Stimulated activated CD8-positive, alpha-beta memory T cell treated with anti-CD3 and anti-CD28 coated beads, Interleukin-15, amount 100 ng/mL, for 1 hour (primary cell): Measurements from ENCODE around the gene TENM3.
A peak's percentile ranks its signal among the peaks of the same experiment; 100 is the strongest.

Experiments
- DNase-seq: peaks from one replicate; pipeline ENCODE4 v3.0.0-alpha.2; 2020; ENCODE audit warnings: low read depth

TENM3 gene

DNA sequence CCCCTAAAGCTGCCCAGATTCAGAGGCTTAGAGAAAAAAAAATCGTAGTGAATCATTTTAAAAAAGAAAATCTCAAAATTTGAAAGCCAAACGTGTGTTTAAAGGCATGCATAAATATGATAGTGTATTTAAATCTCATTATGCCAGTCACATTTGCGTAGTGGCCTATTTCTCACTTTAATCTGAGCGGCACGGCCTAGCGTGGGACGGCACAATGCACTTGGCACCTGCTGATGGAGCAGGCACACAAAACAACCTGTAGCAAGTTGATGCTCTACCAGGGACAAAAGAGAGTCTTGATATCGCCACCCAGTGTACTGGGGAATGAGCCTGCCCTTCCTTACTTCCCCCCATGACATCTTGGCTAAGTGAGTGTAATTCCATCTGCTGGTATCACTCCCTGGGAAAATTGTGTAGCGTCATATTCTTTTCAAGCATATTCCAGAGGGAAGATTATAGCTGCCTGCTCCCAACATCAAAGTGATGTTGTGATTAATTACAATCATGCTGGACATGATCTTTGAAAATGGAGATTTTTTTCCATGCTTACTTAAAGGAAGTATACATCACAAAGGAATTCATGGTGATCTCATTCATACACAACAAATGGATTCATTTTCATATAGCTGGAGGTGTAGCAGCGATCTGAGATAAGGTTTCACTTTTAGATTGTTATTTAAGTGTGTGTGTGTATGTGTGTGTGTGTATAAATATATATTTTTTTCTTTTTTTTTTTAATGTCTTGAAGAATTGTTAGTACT is 535.2 kb downstream of the TENM3 start:
- DNase-seq = no peak

DNA sequence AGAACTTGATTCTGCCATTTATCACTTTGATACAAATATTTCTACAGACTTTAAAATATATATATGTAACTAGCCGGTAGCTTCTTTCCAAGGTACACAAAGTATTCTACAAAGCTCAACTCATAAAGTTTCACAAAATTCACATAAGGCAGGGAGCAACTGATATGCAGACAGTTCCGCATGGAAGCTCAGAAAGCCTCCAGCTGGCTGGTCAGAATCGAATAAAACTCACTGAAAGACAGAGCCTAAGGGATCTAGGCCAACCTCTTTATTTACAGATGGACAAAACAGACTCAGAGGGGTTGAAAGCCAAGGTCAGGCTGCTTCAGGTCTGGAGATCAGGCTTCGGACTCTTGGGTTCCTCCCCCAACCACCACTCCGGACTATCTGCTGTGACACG is 543.8 kb downstream of the TENM3 start:
- DNase-seq = no peak

DNA sequence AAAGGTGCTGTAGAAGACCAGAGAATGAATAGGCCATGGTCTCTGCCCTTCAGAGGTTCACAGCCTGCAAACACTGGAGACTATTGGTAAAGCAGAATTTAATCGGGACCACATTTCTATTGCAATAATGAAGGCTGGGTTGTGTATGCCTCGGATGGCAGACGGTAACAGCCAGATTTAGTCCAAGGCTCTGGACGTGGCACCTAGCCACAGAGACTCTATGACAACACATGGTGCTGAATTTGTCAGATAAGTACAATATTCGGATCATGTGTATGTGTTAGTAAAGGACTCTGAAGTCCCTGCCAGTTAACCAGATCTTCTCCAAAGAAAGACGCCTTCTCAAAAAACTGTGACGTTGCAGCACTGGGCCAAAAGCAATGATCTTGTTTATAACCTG is 545.0 kb downstream of the TENM3 start:
- no peak for DNase-seq

DNA sequence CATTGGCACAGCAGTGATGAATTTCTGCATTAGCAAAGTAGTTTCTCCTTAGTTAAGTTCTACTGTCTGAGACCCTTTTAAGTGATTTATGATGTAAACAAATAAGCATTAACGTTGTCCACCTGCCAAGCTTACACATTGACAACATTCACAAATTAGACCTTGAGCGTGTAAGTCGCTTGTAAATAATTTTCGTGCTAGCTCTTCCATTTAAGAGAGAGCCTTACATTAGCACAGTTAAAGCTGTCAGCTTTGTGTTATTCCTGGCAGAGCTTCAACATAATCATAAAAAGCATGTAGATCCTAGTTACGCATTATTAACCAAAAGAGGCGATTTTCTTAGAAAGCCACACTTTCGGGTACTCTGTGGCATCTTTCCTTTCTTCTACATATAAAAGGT is 546.3 kb downstream of the TENM3 start:
- DNase-seq = no peak

DNA sequence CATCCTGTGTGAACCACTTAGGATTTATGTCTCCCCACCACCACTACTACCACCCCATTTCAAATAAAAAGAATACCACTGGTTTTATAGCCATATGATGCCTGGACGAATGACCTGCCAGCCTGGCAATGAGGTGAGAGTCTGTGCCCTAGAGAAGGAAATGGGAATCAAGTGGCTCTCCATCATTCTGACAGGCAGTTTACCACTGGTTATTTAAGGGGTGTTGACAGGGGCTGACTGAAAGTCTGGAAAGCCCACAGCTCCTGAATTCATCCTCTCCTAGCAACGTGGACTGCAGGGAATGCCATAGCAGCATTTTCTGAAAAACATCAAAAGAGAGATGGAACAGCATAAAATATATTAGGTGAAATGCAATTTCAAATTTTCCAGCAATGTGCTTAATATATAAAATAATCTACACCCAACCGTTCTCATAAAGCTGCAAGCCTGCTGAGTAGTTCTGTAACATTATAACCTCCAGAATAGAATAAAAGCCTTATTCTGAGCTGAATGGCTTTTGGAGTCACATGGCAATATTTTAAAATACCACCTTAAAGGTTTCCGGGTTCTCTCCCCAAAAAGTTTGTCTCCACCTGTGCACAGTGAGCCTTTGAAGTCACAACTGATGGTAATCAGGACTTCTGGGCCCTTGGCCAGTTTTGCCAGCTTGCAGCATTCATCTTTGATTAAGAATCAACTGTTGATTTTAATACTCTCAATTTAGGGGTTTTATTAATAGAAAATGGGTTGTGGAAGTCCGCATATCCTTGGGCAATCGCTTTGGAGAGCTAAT is 552.4 kb downstream of the TENM3 start:
- no peak for DNase-seq

DNA sequence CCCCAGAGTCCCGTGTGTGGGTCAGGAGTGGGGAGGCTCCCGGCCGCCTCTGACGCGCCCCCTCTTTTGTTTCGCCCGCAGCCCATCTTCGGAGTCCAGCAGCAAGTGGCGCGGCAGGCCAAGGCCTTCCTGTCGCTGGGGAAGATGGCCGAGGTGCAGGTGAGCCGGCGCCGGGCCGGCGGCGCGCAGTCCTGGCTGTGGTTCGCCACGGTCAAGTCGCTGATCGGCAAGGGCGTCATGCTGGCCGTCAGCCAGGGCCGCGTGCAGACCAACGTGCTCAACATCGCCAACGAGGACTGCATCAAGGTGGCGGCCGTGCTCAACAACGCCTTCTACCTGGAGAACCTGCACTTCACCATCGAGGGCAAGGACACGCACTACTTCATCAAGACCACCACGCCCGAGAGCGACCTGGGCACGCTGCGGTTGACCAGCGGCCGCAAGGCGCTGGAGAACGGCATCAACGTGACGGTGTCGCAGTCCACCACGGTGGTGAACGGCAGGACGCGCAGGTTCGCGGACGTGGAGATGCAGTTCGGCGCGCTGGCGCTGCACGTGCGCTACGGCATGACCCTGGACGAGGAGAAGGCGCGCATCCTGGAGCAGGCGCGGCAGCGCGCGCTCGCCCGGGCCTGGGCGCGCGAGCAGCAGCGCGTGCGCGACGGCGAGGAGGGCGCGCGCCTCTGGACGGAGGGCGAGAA is 556.5 kb downstream of the TENM3 start:
- no peak for DNase-seq

DNA sequence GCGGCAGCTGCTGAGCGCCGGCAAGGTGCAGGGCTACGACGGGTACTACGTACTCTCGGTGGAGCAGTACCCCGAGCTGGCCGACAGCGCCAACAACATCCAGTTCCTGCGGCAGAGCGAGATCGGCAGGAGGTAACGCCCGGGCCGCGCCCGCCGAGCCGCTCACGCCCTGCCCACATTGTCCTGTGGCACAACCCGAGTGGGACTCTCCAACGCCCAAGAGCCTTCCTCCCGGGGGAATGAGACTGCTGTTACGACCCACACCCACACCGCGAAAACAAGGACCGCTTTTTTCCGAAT is 557.0 kb downstream of the TENM3 start:
- no peak for DNase-seq

DNA sequence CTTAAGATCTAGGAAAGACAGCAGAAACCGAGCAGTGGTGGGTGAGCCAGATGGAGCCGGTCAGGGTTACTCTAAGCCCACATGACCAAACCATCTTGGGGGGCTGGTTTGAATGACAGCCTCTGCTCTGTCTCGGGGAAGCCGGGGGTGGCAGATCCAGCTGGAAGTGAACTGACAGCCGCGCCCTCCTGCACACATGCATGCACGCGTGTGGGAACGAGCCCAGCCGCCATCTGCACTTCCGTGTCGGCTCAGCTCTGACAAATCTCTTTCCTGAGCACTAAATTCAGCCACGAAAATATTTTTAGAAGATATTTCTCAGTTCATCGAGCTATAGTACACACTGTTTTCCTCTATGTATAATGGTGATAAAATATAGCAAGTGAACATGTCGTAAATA is 558.4 kb downstream of the TENM3 start:
- DNase-seq = no peak

DNA sequence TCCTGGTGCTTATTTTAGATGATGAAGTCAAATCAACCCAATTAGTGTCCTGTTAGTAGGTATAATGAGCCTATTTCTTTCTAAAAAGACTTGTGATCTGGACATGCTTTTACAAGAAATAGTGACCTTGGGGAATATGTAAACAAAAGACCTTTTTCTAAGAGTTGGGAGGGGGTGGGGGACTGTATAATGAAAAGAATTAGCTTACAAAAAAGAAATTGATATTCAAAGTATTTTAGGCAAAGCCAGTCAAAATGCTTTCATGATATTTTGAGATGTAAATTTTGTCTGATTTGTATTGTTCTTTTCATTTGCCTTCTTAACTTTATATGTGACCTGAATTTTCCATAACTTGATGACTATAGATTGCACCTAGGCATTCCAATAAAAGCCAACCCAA is 559.4 kb downstream of the TENM3 start:
- no peak for DNase-seq

DNA sequence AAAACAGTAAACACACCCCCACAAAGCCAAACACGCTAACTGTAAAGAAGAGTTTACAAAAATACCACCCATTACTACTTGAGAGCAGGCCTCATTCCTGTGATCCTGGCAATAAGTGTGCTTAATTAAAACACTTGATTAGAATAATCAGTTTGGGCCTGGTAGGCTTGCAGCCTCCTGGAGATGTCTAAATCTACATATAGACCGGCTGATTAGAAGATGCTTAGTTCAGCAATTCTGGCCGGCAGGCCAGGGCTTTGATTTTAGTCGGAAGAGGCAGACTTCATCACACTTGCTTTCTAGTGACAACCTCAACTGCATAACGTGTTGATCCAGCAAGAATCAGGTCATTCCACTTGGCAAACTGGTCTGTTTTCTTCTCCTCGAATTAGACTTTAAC is 560.0 kb downstream of the TENM3 start:
- DNase-seq = no peak

DNA sequence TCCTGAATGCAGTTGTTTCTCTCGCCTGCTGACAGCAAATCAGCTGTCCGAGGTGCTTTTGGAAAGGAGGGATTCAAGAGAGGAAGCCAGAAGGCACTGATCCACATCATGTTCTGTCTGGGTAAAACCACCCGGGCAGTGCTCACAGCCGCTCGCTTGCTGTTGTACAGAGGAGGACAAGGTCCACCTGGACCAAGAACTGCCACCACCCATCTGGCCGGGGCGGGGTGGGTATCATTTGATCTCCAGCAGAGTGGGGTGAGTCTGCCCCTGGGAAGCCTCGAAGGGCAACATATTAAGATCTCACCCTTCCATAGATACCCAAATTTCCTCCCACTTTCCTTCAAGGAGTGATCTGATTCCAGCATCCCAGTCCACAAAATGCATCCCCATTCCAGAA is 560.9 kb downstream of the TENM3 start:
- DNase-seq = no peak

DNA sequence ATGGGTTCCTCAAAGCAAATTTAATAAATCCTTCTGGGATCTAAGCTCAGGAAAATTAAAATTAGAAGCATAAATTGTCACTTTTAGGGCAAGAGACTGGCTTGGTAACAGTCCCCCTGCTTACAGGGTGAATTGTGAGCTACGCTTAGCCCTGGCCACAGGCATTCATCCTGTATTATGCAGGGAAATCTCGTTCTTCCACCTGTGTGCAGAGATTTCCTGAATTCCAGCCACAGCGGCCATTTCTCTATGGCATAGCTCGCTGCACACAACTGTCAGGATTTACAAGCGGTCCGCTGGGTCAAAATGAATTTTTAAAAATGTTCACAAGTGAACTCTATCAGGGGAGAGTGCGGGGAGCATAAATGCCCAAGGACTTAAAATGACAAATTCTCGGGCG is 562.1 kb downstream of the TENM3 start:
- no peak for DNase-seq

DNA sequence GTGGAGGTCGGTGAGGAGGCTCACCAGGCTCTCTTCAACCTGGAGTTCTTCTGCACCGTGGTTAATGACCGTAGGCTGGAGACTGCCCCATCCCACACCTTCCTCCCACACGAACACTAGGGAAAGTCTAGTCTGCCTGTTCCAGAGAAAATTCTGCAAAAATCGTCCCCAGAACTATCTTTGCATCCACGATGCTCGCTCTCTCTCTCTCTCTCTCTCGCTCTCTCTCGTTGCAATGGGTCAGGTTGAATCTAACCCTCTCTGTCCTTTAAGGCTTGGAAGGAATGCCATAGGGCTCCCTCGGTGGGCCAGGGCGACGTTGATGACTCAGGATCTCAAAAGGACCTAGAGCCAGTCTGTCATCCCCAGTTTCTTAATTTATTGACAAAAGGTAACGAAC is 562.5 kb downstream of the TENM3 start:
- DNase-seq = no peak

DNA sequence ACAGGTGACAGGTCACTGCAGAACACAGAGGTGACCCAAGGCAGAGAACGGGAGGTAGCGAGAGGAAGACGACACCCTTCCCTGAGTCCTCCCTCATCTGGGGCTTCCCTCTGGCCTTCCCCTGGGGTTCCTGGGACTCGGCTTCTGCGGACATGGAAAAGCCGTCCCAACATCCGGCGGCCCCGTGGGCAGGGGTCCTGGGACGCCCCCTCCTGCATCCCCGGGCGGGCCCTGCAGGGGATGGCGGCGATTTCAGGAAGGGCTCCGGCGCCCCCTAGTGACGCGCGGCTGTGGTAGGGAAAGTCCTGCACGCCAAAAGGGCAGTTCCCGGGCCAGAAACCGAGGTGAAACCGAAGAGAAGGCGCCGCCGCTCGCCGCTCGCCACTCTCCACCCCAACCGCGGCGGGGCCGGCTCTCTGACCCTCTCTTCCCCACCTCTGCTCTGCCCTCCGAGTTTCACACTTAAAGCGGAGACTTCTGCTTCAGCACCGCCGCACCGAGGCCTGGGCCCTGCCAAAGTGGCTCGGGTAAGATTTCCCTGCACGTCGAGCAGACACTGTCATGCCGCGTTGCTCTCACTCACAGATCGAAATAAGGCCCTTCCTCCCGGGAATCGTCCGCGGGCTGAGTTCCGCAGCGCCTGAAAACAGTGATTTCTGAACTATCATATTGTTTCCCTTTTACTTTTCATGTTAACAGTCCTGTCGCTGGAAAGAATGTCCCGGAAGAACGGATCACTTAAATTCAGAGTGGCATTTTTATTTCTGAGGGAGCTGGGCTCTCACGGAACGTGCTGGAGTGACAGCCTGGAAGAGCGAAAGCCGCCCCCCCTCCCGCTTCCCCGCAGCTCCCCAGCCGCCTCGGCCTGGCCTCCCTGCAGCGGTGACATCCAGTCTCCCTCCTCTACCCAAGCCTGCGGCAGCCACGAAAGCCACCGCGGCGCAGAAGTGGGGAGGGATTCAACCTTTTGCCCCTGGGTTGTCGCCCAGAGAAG is 563.4 kb downstream of the TENM3 start:
- DNase-seq = peak; percentile 34

DNA sequence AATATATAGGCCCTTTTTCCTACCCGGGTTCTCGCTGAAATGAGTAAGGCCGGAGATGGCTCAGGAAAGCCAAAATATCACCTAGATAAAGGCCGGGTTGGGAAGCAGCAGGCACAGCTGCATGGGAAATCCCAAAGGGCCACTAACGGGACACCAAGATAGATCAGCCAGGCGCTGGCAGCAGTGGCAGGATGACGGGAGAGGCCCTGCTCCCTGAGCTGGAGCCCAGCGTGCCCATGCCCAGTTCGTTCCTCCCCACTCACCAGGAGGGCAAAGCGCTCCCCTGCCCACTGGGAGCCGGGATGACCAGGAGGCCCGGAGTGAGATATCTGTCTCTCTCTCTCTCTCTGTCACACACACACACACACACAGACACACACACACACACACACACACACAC is 564.1 kb downstream of the TENM3 start:
- DNase-seq = no peak

DNA sequence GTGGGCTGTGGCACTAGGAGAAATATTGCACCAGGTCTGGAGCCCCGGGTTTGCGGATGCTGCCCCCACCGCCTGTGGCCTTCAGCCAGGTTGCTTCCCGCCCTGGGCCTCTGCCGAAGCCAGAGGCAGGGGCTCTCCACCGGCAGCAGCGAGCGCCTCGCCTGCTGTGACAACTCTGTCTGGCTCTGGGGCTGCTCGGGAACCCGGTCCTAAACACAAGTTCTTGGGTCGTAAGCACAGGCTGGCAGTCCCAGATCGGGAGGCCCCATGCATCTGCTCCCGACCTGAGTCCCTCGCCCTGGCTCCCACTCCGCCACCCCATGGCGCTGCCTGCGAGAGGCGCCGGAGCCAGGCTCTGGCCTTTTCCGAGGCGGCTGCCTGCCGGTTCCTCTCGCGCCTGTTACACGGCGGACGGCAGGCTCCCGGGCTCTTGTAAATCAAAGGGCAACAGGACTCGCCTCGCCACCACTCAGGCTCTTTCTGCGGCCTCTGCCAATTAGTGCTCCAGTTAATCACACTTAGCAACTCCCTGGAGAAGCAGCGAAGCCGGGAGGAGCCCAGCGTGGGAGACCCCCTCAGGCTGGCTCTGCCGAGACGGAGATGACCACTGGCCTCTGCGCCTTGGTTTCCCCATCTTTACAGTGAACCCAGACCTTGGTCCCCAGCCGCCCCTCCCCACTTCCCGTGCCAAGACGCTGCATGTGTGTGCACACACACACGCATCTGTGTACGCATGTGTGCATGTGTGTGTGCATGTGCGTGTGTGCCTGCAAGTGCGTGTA is 564.8 kb downstream of the TENM3 start:
- DNase-seq = no peak

DNA sequence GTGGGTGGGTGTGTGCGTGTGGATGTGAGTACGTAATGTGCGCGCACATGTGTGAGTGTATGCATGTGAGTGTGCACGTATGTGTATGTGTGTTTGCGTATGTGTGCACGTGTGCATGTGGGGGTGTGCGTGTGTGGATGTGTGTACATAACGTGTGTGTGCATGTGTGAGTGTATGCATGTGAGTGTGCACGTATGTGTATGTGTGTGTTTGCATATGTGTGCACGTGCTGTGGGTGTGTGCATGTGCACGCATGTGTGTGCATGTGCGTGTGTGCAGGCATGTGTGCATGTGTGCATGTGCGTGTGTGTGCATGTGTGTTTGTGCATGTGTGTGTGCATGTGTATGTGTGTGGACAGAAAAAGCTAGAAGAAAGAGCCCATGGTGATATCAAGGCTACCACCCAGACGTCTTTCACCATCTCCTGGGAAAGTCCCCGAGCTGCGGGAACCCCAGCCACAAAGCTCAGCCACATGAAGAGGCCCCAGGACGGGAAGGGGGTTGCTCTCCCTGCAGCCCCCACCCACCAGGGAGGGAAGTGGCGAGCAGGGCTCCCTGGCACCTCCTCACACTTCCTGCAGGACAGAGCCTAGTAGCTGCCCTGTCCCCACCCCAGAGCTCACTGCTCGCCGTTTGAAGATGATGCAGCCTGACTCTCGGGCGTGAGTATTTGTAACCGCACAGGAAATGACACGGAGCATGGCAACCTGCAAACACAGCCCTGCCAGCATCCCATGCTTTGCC is 565.6 kb downstream of the TENM3 start:
- peak; percentile 9 for DNase-seq

DNA sequence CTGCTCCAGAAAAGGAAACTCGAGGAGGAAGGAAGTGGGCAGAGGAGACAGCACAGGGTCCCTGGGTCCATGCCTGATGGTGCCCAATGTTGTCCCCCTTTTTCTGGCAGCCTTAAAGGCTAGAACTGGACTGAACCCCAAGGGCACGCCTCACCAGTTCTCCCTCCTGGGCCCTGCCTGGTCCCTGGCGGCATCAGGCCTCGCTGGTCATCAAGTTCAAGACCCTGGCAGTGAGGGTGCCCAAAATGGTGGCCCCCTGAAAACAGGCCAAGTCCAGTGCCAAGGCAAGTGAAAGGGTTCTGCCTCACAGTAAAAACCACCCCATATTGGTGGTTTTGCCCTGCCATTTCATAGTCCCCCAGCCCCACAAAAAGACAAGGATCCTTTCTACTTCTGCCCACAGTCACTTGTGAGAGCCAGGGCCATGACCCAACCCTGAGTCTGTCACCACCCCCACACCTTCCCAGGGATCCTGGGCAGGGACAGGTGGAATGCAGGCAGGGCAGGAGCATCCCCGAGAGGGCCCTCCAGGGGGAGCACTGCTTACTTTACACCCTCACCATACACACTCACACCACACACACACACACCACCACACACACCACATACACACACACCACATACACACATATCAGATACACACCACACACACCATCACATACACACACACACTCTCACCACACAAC is 566.4 kb downstream of the TENM3 start:
- no peak for DNase-seq

DNA sequence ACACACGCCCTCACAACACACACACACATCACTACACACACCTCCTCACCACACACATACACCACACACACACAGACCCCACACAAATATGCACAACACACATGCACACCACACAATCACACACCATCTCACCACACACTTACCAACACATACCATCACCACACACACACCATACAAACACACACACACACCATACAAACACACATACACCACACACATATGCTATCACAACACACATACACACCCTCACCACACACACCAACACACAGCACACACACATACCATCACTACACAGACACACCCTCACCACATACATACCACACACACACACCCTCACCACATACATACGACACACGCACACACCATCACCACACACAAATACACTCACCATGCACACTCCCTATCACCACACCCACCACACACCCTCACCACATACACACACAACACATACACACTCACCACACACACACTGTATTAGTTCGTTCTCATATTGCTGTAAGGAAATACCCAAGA is 567.0 kb downstream of the TENM3 start:
- no peak for DNase-seq

DNA sequence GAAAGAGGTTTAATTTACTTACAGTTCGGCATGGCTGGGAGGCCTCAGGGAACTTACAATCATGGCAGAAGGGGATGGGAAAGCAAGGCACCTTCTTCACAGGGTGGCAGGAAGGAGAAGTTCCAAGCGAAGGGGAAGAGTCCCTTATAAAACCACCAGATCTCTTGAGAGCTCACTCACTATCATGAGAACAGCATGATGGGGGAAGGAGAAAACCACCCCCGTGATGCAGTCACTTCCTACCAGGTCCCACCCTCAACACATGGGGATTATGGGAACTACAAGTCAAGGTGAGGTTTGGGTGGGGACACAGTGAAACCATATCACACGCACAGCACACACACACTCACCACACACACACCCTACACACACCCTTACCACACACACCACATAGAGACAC is 569.7 kb downstream of the TENM3 start:
- no peak for DNase-seq
